Effector memory CD4-positive, alpha-beta T cell (primary cell): ENCODE data around the gene EGF.

ENCODE experiments used
- DNase-seq, 3 donors: peaks; one replicate each; pipeline ENCODE4 v3.0.0-alpha.2; 2020
- H3K27ac ChIP-seq: 2 replicates; pipeline ENCODE4 v1.7.0; 2013; ENCODE audit warnings: mild to moderate bottlenecking, low read length, moderate library complexity; ENCODE audit not compliant: insufficient read depth, poor library complexity, severe bottlenecking
- H3K27me3 ChIP-seq: replicated peaks from 2 replicates; pipeline ENCODE4 v1.7.0; 2013; ENCODE audit warnings: mild to moderate bottlenecking, low read length; ENCODE audit not compliant: insufficient read depth, control insufficient read depth, poor library complexity, severe bottlenecking
- H3K36me3 ChIP-seq: 2 replicates; pipeline ENCODE4 v1.7.0; 2013; ENCODE audit warnings: mild to moderate bottlenecking, low read length, moderate library complexity; ENCODE audit not compliant: control insufficient read depth, insufficient read depth
- H3K4me1 ChIP-seq: 2 replicates; pipeline ENCODE4 v1.7.0; 2013; ENCODE audit warnings: low read length, mild to moderate bottlenecking; ENCODE audit not compliant: control insufficient read depth, insufficient read depth, poor library complexity, severe bottlenecking
- H3K4me3 ChIP-seq: 2 replicates; pipeline ENCODE4 v1.7.0; 2013; ENCODE audit warnings: low read length, low read depth, mild to moderate bottlenecking; ENCODE audit not compliant: insufficient read depth, poor library complexity, severe bottlenecking
- H3K9me3 ChIP-seq: 2 replicates; pipeline ENCODE4 v1.7.0; 2013; ENCODE audit warnings: mild to moderate bottlenecking, low read length, moderate library complexity; ENCODE audit not compliant: control insufficient read depth

Gene EGF

GRCh38 chr4:109952612-109953011 is 39.9 kb downstream of the EGF start:
- no peaks in the 10 kb centered on the region for H3K36me3 ChIP-seq
- H3K4me3 ChIP-seq = no peak overlapping the region
- no peaks in the 10 kb centered on the region for H3K9me3 ChIP-seq
- H3K27me3 ChIP-seq = no peaks in the 10 kb centered on the region
- H3K27ac ChIP-seq = no peak overlapping the region
- no peaks in the 10 kb centered on the region for H3K4me1 ChIP-seq
- DNase-seq = no peak

GRCh38 chr4:109953556-109953955 is 40.9 kb downstream of the EGF start:
- Histone ChIP-seq H3K36me3 (no peaks in the 10 kb centered on the region), H3K4me1 (no peaks in the 10 kb centered on the region), H3K27ac (no peak overlapping the region), H3K4me3 (no peak overlapping the region), H3K27me3 (no peaks in the 10 kb centered on the region), H3K9me3 (no peaks in the 10 kb centered on the region)
- DNase-seq = no peak

DNA sequence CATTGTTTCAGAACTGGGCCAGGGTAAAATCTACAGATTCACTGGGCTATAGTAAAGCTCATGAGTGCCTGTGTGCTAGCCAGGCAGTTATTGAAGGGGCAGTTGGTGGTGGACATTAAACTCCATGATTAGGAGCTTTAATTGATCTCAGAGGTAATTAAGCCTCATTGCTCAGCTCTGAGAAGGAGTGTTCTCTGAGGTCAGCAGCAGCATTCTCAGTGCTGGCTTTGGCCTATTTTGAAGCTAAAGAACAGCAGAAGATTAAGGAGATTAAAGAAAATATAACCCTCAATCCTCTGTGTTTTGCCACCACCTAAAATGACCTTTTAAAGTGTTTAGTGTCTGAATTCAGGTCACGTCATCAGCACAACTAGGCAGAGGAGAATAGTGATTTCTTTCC is 42.5 kb downstream of the EGF start:
- Histone ChIP-seq H3K4me1 (no peaks in the 10 kb centered on the region), H3K27ac (no peak overlapping the region), H3K4me3 (no peak overlapping the region), H3K27me3 (no peaks in the 10 kb centered on the region), H3K36me3 (no peaks in the 10 kb centered on the region), H3K9me3 (no peaks in the 10 kb centered on the region)
- no peak for DNase-seq

- Histone ChIP-seq H3K27ac (no peak overlapping the region), H3K4me1 (no peaks in the 10 kb centered on the region), H3K9me3 (no peaks in the 10 kb centered on the region), H3K36me3 (no peaks in the 10 kb centered on the region), H3K4me3 (no peak overlapping the region), H3K27me3 (no peaks in the 10 kb centered on the region)
- no peak for DNase-seq
Observed at GRCh38 chr4:109957227-109957626, 44.5 kb downstream of the EGF start.

- Histone ChIP-seq H3K4me1 (no peaks in the 10 kb centered on the region), H3K4me3 (no peak overlapping the region), H3K9me3 (no peaks in the 10 kb centered on the region), H3K27me3 (no peaks in the 10 kb centered on the region), H3K27ac (no peak overlapping the region), H3K36me3 (no peaks in the 10 kb centered on the region)
- DNase-seq = no peak
Observed at GRCh38 chr4:109959195-109959594, 46.5 kb downstream of the EGF start.

DNA sequence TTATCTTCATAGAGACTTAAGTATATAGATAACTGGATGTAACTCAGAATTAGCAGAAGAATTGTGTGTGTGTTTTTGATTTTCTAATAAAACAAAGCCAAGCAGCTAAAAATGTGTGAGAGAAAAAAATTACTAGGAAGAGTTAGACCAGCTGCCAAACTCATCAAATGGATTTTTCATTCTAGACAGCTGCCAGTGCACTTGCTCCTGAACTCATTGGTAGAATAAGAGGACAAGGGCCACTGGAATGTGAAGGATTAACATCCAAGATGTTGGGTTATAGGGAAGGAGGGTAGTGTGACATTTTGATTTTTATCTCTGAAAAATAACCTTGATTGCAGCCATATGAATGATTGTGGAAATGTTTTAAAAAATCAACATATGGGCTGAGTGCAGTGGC is 49.7 kb downstream of the EGF start:
- H3K4me3 ChIP-seq = no peak overlapping the region
- H3K36me3 ChIP-seq = no peaks in the 10 kb centered on the region
- no peaks in the 10 kb centered on the region for H3K27me3 ChIP-seq
- H3K27ac ChIP-seq = no peak overlapping the region
- H3K4me1 ChIP-seq = no peaks in the 10 kb centered on the region
- no peak for DNase-seq
- no peaks in the 10 kb centered on the region for H3K9me3 ChIP-seq

DNA sequence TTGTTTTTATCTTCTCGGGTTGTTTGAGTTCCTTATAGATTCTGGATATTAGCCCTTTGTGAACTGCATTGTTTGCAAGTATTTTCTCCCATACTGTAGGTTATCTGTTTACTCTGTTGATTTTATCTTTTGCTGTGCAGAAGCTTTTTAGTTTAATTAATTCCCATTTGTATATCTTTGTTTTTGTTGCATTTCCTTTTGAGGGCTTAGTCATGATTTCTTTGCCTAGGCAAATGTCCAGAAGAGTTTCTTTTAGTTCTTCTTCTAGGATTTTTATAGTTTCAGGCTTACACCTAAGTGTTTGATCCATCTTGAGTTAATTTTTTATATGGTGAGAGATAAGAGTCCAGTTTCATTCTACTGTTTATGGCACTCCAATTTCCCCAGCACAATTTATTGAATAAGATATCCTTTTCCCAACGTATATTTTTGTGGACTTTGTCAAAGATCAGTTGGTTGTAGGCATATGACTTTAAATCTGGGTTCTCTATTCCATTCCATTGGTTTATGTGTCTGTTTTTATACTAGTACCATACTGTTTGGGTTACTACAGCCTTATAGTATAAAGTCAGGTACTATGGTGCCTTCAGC is 54.3 kb downstream of the EGF start:
- no peaks in the 10 kb centered on the region for H3K4me1 ChIP-seq
- no peak for DNase-seq
- no peaks in the 10 kb centered on the region for H3K27me3 ChIP-seq
- no peaks in the 10 kb centered on the region for H3K36me3 ChIP-seq
- H3K4me3 ChIP-seq = no peak overlapping the region
- no peaks in the 10 kb centered on the region for H3K9me3 ChIP-seq
- no peak overlapping the region for H3K27ac ChIP-seq

- H3K9me3 ChIP-seq = no peaks in the 10 kb centered on the region
- no peaks in the 10 kb centered on the region for H3K27me3 ChIP-seq
- H3K4me1 ChIP-seq = no peaks in the 10 kb centered on the region
- H3K4me3 ChIP-seq = no peak overlapping the region
- no peaks in the 10 kb centered on the region for H3K36me3 ChIP-seq
- no peak overlapping the region for H3K27ac ChIP-seq
- DNase-seq = no peak
Observed at GRCh38 chr4:109967798-109968520, 55.3 kb downstream of the EGF start.

DNA sequence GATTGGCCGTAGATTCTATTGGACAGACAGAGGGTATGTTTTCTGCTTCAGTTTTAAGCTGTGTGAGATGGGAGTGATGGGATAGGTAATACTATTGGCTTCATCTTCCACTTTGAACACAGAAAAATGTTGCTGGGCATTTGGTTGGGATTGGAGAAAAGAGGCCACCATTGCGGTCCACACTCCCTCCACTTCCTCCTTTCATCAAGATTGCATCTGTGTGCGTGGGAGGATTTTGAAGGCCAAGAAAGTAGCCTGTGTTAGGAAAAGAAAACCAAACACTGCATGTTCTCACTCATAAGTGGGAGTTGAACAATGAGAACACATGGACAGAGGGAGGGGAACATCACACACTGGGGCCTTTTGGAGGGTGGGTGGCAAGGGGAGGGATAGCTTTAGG is 56.4 kb downstream of the EGF start:
- Histone ChIP-seq H3K36me3 (no peaks in the 10 kb centered on the region), H3K27me3 (no peaks in the 10 kb centered on the region), H3K9me3 (no peaks in the 10 kb centered on the region), H3K4me1 (no peaks in the 10 kb centered on the region), H3K4me3 (no peak overlapping the region), H3K27ac (no peak overlapping the region)
- no peak for DNase-seq

- no peak for DNase-seq
- H3K27ac ChIP-seq = no peak overlapping the region
- no peaks in the 10 kb centered on the region for H3K9me3 ChIP-seq
- H3K4me1 ChIP-seq = no peaks in the 10 kb centered on the region
- no peaks in the 10 kb centered on the region for H3K27me3 ChIP-seq
- no peaks in the 10 kb centered on the region for H3K36me3 ChIP-seq
- H3K4me3 ChIP-seq = no peak overlapping the region
Observed at GRCh38 chr4:109969919-109970318, 57.2 kb downstream of the EGF start.
